ENCODE results near the gene NCKIPSD. TPM values are rescaled to one million over a fixed set of nuclear protein-coding genes. Genes with fewer than 3 reads are reported as not detected.
A peak's percentile ranks its signal among the peaks of the same experiment; 100 is the strongest.

The NCKIPSD gene
- total RNA-seq, 1 donor from 2014 or later, result 6.3 TPM

DNA sequence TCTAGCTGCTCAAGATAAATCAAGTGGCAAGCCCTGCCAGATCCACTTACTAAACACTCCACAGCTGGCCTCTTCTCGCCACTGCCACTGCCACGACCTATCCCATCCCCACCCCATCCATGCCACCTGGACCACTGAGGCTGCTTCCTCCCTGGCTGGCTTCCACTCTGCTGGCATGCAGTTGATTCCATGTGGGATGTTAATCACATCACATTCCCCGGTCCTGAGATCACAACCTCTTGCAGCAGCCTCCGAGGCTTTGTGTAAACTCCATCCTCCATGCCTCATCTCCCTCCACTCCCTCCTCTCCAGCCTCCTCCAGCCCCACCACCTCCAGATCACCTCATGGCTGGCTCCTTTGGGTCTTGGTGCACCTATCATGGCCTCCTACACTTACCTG, 7.7 kb downstream of the NCKIPSD start:
- no peak for DNase-seq

DNA sequence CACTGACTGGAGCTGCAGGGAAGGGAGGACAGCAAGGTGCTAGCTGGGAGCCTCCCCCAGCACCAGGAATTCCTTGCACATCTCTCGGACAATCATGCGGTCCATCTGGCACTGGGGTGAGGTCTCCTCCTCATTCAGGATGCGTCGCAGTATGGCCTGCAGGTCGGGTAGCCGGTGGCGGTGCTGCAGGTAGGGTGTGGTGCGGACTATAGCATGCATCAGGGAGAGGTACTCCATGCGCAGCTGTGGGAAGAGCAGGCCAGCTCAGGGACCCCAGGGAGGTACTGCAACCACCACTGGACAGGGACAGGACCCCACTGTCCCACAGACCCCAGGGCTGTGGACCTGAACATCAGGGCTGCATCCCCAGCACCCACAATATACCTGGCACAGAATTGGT, 11.2 kb downstream of the NCKIPSD start:
- DNase-seq, result no peak

DNA sequence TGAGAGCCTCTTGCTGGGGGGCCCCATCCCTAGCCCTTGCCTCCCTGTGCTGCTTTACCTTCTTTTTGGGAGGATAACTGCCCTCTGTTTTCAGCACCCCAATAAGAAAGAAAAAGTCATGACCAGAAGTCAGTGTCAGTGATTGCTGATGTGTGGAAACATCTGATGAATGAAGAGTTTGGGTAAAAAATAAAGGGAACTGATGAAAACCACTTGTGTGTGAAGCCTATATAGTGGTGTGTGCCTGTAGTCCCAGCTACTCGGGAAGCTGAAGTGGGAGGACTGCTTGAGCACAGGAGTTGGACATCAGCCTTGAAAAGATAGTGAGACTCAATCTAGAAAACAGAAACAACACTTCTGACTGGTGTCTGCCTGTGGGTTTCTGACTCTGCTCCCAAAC, 13.2 kb downstream of the NCKIPSD start:
- no peak for DNase-seq

DNA sequence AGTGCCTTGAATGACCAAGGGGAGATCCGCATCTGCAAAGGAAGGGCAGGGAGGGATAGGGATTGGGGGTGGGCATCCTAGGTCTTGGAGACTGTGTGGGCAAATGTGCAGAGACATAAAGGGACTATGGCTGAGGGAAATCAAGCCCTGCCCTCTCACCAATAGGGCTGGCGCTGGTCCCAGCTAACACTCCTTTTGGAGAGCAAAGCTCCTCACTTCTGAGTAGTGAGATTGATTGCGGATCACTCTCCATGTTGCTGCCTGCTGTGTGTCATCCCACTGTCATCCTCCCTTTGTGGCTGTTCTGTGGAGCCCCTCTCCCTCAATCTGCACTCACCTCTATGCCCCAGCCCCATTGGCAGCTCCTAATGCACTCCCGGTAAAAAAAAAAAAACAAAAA, 20.8 kb downstream of the NCKIPSD start:
- no peak for DNase-seq

DNA sequence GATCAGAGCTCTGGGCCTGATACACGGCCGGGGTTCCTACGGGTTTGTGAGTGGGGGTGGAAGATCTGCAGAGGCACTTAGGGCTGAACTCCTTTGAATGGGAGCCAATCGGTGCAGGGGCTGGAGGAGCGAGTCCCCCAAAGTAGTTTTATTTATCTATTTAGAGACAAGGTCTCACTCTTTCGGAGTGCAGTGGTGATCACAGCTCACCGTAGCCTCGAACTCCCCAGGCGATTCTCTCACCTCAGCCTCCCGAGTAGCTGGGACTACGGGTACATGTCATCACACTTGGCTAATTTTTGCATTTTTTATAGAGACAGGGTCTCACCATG, 21.4 kb downstream of the NCKIPSD start:
- no peak for DNase-seq

DNA sequence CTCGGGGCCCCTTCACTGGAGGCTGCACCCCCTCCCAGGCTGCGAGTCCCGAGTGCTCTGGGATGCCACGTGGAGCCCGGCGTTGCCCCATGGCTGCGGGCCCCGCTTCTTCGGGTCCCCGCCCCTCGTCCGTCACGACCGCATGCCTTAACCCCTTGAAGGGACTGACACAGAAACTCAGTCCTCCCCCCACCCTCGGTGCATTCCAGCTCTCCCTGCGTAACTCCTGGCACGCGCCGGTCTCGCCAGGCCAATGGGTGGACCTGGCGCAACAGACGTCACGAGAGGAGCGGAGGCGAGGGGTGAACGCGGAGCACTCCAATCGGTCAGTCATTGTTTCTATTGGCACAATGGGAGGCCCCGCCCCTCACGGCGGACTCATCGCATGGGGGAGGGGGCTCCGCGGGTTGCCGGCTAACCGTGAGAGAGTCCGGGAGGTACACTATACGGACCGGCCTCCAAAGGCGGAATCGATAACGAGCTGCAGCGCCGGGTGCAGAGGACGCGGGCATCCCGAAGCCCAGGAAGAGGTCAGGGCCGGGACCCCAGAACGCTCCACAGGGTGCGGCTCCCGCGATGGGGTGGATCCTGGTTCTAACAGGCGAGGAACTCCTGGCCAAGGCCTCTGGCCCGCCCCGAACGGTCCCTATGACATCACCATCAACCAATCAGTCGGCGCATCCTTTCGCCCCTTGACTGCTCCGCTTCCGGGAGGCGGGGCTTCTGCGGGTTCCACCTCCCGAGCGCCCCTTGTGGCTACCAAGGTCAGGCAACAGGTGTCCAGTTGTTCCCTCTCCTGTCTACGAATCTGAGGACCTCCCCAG, 22.0 kb downstream of the NCKIPSD start:
- peak; percentile 98 for DNase-seq

DNA sequence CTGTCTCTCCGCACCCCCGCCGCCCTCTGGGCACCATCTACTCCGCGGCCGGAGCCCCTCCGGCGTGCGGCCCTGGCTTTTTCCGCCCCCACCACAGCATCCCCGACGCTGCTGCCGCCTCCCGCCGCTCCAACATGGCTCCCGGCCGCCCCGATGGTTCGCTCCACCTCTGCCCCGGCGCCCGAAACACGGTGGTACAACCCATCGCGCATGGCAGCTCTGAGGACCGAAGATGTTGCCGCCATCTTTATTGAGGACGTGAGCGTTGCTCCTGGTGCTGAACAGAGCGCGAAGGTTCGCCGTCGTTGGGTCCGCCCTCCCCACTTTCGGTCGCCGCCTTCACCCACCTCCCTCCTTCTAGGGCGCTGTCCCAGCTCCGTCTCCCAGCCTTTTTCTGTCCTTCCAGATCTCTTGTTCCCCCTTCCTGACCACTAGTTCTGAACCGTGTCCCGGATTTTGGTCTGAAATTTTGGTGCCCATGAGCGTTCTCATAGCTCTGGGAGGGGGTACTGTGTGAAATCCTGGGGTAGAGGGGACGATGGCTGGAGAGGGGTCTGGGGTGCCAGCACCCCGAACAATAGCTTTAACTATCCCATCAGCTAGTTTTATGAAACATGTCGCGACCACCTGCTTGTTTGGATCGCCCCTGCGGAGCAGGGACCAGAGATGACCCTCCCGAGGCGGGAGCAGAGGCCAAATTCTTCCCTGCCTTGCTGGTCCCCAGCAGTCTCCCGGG, 22.8 kb downstream of the NCKIPSD start, which contains the start of gene CELSR3:
Gene CELSR3 (minus strand): TSS at position 134 of the 736 bp plus-strand sequence. CDS start 252 bp downstream, outside the sequence.
- peak; percentile 91 for DNase-seq

DNA sequence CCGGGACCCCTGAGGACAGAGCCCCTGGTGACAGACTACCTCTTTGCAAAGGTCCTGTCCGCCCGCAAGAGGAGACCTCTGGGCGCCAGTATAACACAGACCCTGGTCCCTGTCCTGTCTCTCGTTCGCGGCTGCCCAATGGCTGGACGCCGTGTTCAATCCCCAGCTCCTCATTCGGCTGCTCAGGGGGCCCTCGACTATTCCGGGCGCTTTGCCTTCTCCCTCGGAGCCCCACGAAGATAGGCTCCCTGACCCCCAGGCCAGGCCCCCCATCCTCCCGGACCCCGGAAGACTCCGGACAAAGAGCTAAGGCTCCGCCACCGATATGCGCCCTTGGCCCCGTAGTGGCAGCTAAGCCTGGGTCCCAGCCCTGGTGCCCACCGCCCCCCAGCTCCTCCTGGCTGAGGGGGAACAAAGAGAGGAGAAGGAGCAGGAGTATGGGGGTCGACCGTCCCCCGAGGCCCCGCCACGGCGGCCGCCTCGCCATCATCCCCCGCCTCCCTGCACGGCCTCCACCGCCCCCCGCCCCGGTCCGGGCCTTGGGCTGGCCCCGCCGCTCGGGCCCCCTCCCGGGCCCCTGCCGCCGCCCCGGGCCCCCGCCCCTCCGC, 23.5 kb downstream of the NCKIPSD start:
- DNase-seq, result no peak

DNA sequence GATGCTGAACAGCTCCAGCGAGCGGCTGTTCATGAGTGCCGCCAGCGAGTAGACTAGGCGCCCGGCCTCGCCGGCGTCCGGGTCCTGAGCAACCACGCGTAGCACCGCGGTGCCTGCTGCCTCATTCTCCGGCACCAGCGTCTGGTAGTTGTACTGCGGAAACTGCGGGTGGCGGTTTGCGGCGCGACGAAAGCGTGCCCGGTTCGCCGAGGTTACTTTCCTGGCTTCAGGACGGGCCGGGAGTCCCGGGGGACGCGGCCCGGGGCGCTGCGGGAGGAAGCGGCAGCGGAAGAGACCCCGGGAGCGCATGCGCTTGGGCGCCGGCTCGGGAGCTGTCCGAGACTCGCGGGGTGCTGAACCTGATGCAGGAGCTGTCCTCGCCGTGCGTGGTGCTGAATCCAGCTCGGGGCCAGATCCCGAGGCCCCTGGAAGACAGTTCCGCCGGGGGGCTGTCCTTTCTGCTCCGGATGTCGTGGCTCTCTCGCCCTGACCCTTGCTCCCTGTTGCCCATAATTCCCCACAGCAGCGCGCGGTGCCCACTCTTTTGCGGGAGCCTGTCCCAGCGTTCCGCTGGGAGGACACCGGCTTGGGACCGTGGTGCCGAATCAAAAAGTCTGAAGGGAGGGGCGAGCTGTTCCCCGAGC, 24.1 kb downstream of the NCKIPSD start:
- peak; percentile 68 for DNase-seq

DNA sequence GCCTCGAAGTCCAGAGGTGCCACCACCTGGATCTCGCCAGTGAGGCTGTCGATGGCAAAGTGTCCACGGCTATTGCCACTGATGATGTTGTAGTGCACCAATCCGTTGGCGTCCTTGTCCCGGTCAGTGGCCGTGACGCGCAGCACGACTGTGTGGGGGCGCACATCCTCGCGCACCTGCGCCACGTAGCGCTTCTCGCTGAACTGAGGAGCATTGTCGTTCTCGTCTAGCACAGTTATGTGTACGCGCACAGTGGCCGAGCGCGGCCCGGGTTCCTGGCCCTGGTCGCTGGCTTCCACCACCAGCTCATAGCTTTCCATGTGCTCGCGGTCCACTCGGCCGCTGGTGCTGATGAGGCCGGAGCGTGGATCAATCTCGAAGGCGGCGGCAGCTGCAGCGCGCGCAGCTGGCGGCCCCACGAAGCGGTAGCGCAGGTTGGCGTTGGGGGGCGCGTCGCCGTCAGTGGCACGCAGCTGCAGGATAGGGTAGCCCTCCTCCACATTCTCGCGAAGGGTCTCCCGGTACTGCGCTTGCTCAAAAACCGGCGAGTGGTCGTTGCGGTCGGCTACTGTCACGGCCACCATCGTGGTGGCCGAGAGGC, 24.8 kb downstream of the NCKIPSD start:
- no peak for DNase-seq

DNA sequence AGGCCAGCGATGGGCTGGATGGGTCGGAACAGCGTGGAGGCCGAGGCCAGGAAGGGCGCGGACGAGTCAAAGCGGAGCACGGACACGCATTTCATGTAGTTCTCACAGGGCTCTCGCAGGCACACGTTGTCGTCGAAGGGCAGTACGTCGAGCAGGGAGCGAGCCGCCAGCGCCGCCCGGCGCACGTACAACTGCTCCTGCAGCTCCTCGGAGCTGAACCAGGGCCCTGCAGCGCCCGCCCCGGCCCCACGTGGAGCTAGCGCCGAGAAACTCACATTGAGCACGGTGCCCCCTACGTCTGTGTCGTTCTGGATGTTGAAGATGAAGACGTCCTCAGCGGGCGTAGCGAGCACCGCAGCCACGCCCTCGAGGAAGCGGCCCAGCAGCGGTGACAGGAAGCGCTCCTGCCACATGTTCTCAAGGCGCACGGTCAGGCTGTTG, 28.9 kb downstream of the NCKIPSD start:
- DNase-seq, result peak; percentile 32

DNA sequence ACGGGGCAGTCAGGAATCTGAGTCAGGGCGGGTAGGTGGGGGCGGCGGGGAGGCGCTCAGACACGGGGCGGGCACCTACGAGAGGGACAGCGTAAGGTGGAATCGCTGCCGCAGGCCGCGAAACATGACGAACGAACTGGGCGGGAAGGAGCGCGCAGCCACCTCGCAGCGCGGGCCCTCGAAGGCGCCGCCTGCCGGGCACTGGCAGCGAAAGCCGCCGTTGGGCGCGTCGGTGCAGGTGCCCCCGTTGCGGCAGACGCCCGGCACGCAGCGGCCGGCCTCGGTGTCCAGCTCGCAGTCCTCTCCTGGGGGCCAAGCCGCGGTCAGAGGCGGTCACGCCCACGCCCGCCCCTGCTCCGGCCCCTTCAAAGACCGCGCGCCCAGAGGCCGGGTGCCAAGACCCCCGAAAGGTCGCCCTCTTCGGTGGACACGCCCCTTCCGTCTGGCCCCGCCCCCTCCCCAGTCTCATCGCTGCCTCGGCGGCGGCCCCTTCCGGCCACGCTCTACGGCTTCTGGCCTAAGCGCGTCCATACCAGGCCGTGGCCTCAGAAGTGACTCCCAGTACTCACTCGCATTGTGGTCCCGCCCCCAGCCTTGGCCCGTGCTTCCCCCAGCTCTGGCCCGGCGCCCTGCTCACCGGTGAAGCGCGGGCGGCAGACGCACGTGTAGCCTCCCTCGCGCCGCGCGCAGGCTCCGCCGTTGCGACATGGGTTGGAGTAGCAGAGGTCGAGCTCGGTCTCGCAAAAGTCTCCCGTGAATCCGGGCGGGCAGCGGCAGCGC, 29.5 kb downstream of the NCKIPSD start:
- DNase-seq, result peak; percentile 85

DNA sequence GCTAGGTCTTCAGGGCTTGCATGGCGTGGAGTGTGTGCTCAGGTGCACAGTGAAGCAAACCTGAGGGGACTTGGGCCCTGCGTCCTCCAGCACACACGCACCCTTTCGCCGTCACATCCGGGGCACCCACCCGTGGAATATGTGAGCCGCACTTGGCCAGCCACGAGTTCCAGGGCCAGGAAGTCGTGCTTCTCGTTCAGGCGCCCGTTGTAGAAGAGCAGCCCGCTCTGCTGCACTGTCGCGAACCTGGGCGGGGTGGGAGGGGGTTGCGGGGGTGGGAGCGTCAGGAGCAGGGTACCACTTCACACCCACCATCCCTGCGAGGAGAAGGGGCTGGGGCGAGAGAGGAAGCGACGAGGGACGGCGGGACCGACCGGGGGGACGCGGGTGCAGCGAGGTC, 30.1 kb downstream of the NCKIPSD start:
- DNase-seq, result no peak

DNA sequence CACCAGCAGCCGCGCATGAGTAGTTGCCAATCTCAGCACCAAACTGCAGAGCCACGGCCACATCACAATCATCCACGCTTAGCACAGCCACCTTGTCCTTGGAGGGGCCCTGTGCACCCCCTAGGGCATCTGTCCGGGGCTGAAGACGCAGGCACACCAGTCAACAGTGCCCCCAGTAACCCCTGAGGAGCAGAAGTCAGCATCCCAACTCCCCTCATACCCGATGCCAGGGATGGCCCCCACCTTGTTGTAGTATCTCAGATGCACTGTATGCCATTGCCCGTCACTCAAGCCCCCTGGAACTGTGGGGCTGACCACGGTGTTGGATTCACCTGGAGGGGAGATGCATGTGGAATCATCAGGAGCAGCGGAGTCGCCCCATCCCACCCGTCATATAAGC, 30.7 kb downstream of the NCKIPSD start:
- DNase-seq, result no peak

DNA sequence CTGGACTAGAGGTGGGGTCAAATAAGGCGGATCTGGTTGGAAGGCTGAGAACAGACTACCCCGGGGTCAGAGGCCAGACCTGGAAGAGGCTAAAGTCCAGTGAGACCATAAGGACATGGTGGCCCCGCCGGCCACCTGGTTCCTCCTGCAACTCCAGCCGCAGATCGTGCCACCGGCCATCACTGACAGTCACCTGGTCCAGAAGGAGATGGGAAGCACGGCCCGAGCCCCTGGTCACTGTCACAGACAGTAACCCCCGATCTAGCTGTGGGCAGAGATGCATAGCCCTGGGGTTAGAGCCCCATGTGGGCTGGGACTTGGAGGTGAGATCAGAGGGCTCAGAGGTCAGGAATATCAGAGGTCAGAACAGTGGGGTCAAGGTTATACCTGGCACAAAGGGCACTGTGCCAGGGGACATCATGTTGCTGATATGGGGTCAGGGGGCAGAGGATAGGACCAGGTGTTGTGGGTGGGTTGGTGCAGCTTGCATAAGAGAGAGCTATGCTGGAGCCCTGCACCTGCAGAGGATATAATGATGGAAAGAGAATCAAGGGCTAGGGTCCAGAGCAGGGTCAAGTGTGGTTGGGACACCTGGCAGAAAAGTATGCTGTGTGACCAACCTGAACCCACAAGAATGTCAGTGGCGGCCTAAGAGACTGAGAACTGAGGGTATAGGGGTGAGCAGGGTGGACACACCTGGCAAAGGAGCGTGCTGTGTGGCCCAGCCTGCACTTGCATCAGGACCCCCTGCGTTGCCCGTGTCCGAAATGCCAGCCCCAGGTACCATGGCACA, 32.6 kb downstream of the NCKIPSD start:
- no peak for DNase-seq

DNA sequence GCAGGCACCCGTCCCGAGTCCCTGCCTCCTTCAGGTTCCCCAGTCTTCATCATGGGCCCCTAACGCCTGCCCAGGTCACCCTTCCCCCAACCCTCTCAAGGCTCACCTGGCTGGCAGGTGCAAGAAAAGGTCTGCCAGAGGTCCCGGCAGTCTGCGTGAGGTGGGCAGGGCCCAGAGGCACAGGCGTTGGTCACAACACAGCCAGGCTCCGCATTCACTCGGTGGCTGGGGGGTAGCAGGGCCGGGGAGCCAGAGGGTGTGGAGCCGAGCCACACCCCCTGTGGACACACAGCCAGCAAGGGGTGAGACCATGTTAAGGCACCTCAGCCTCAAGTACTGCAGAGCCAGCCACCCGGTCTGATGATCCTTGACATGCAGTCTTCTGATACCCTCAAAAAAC, 33.9 kb downstream of the NCKIPSD start:
- DNase-seq, result no peak

DNA sequence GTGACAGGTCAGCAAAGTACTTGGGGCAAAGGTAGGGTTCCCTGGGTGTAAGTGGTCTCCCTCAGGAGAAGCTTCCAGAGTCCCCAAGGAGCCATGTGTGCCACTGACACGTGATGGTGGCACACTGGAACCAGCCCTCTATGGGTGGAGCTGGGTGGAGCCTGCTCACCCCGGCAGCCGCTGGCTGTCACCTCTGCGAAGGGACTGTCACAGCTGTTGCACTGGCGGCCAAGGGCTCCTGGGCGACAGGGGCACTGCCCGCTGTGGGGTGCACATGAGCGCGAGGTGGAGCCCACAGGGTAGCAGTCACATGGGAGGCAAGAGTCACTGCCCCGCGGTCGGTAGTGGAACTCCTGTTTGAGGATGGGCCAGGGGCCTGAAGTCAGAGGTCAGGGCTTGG, 35.0 kb downstream of the NCKIPSD start:
- no peak for DNase-seq

DNA sequence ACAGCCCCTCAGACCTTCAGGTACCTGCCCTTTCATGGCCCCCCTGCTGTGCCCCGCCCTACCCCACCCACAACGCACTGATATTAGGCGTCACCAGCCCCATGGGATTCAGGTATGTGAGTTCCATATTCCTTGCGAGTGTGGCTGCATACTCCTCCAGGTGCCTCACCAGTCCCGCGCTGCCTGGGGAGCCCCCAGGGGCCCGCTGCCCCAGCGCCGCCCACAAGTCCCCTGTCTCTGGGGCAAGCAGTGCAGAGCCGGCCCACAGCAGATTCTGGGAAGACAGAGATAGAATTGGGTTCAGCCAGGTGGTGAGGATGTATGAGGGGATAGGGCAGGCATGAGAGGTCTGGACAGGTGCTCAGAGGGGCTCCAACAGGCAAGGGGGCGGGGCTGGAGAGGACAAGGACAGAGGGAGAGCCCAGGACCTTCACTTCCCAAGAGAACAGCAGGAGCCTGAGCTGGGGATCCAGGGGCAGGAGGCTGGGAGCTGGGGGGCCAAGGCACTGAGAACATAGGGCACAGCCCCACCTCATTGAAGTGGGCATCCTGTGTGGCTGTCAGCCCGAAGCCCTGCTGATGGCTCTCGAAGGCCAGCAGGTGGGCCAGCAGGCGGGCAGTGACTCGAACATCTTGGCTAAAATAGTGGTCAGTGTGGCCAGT, 37.4 kb downstream of the NCKIPSD start:
- DNase-seq, result no peak

DNA sequence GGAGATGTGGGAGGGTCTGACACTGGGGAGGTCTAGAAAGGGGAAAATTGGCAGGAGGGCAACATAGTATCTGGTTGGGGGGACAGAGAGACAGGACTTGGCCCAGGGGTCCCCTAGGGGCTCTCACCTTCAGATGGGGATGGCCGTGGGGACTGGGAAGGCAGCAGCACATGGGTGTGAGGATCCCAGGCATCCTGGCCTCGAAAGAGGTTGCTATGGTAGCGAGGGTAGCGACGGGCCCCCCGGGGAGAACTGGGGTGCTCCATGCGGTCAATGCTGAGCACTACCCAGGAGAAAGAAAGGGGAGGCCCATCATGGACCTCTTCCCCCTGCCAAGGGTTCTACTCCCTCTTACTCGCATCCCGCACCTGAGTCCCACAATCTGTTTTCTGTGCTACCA, 38.0 kb downstream of the NCKIPSD start:
- DNase-seq, result no peak
